GM19351 (cell line): Measurements from ENCODE around the gene MRGPRG.

Experiments
- ATAC-seq: cut with Tn5 transposase; IDR thresholded peaks from one replicate; pipeline ENCODE4 v1.9.1; 2021; ENCODE audit warnings: mild to moderate bottlenecking, moderate library complexity; ENCODE audit not compliant: unreplicated experiment

MRGPRG gene

DNA sequence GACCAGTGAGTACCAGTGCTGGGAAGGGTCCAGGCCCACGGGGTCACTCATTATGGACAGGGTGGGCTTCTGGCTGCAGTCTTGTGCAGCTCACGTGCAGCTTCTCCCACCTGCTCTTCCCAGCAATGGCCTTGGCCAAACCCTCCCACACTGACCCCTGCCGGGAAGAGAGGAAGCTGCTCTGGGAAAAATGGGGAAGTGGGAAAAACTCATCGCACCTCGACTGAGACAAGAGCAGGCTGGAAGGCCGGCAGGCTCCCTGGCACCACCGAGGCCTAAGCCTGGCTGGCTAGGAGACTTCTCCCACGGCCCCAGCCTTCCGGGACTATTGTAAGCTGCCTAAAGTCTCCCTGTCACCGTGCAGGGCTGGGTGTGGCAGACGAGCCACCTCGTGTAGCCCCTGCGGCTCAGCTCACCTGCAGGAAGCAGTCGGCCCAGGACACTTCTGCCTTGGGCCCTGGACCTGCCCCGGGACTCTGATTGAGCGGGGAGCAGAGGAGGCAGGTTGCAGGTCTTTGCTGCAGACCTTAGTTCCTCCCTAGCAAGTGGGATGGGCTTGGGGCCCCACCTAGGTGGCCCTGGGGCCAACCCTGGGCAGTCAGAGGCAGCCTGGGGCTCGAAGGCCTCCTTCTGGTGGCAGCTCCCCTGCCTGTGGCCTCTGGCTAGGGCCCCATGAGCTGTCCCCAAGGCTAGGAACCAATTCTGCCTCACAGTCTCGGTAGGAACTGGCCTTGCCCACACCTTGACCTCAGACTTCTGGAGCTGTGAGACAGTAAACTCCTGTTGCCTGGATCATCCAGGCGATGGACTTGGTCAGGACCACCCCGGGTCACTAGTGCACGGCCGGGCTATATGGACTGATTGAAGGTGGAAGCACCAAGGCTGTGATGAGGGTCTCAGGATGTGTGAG, 23.1 kb downstream of the MRGPRG start:
- ATAC-seq = no peak

DNA sequence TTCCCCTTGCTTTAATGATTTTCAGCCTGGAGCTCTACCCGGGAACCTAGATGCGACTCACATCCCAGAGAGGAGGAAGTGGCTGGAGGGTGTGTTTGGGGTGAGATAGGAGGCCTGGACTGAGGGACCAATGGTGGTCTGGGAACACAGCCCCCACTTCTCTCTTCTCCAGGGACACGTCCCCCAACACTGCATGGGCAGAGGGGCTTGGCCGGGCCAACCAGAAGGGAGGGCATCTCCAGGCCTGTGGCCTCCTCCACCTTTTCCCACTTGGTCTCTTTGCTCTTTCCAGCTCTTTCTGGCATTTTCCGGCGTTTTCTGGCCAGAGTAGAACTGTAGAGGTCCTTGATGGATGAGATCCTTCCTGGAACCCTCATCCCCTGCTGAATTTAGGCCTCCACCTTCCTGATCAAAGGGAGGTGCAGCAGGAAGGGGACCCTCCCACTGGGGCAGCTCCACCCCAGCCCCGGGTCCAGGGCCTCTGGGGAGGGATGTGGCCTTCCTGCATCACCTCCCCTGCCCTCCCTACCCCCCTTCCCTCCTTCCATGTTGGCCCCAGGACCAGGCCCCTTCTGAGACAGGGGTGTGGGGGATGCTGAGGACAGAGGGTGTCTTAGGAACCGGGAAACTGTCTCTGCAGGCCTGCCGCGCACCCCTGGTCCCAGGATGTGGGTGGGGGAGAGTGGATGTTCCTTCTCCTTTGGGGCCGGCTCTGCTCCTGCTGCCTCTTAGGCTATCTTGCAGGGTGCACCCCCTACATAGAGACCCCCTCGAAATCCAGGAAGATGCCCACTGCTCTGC, 24.4 kb downstream of the MRGPRG start:
- ATAC-seq = no peak

DNA sequence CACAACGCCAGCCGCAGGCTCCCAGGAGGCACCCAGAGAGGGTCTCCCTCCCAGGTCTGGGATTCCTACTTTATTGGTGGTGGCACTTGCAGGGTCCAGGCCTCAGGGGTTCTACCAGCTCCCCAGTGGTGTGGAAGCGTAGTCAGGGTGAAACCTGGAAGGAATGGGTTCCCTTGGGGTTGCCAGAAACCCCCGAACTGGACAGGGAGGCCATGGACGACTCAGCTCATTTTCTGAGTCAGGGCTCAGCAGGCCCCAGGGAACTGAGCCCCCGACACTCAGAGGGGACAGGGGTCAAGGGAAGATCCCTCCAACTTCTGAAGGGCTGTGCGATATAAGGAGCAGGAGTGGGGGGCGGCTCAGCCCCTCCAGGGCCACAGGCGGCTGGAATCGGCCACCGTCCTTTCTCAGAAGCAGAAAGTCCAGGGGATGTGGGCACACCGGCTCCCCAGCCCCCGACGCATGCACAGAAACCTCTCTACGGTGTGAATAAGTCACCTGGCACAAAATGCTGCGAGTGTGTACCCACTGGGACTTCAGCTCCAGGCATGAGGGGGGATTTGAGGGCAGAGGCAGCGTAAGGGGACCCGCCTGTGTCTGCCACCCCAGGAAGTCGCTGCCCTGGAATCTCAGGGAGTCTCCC, 25.1 kb downstream of the MRGPRG start:
- no peak for ATAC-seq

GRCh38 chr11:3192511-3193372, 25.9 kb downstream of the MRGPRG start:
- ATAC-seq = no peak

GRCh38 chr11:3191586-3192324, 26.9 kb downstream of the MRGPRG start:
- ATAC-seq = no peak

- ATAC-seq = no peak
Measured at GRCh38 chr11:3190600-3190999, 28.0 kb downstream of the MRGPRG start.

DNA sequence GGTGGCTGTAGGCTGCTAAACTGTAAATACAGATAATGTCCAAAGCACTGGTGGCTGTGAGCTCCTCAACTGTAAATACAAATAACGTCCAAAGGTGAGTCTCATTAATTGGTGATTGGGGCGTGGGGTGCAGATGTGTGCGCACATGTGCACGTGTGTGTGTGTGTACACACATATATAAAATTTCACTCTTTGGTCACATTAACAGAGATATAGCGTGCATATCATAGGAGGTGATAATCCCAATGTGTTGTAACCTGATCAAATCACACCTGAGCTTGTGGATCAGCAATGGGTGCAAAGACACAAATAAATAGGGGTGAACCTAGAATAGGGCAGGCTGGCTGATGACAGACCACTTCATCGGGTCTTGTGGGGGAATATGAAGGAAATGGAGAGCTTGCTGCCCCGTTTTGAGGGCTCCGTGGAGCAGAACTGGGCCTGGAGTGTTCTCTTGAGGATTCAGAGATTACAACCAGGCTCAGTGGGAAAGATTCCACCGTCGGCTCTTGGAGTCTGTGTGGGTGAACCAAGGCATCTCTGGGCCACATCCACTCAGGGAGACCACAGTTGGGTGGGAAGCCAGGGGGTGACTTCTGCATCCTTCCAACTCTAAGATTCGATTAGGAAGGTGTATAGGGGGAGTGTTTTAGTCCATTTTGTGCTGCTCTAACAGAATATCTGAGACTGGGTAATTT, 28.6 kb downstream of the MRGPRG start:
- ATAC-seq = no peak

GRCh38 chr11:3189196-3189843, 29.3 kb downstream of the MRGPRG start:
- ATAC-seq = no peak

GRCh38 chr11:3188496-3189195, 30.0 kb downstream of the MRGPRG start:
- ATAC-seq = no peak

DNA sequence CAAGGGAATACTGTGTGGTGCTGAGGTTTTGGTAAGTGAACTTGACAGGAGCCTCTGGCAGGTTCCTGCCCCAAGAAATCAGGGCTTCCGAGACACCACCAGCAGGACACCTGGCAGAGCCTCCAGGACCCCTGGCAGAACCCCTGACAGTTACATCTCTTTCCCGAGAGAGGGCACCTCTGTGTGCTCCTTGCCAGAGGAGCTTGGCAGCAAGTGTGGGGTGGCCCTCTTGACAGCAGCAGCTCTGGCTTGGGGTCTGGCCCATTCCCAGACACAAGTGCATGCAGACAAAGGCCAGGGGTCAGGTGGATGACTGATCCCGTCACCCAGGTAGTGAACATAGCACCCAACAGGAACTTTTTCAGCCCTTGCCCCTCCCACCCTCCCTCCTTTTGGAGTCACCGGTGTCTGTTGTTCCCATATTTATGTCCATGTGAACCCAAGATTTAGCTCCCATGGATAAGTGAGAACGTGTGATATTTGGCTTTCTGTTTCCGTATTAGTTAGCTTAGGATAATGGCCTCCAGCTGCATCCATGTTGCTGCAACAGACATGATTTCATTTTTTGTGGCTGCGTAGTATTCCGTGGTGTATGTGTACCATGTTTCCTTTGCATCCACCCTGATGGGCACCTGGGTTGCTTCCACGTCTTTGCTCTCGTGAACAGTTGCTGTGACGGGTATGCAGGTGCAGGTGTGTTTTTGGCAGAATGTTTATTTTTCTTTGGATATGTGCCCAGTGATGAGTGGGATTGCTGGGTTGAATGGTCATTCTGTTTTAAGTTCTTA, 32.3 kb downstream of the MRGPRG start:
- ATAC-seq = no peak

DNA sequence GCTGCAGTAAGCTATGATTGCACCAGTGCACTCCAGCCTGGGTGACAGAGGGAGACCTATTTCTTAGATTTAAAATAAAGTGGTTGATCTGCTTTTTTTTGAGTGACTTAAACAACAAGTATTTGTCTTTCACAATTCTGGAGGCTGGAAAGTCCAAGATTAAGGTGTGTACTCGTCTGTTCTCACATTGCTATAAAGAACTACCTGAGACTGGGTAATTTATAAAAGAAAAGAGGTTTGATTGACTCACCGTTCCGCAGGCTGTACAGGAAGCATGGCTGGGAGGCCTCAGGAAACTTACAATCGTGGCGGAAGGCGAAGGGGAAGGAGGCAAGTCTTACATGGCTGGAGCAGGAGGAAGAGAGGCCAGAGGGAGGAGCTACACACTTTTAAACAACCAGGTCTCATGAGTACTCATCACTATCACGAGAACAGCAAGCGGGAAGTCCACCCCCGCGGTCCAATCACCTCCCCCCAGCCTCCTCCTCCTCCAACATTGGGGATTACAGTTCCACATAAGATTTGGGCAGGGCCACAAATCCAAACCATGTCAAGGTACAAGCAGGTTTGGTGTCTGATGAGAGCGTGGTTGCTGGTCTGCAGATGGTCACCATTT, 33.8 kb downstream of the MRGPRG start:
- no peak for ATAC-seq

DNA sequence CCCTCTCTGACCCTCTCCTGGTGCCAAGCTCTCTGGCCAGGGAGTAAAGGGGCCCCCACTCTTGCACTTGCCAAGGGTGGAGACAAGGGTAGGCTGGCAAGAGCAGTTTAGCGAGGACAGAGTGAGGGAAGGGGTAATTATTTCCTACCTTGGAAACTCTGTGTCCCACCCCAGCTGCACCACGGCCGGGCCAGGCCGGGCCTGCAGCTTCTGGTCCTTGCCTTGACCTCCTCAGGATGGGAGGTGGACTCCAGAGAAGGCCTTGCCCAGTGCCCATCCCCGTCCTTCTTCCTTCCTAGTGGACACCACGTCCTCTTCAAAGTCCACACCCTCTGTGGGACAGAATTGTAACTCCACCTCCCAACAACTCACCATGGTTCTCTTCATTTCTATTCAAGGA, 35.1 kb downstream of the MRGPRG start:
- no peak for ATAC-seq

DNA sequence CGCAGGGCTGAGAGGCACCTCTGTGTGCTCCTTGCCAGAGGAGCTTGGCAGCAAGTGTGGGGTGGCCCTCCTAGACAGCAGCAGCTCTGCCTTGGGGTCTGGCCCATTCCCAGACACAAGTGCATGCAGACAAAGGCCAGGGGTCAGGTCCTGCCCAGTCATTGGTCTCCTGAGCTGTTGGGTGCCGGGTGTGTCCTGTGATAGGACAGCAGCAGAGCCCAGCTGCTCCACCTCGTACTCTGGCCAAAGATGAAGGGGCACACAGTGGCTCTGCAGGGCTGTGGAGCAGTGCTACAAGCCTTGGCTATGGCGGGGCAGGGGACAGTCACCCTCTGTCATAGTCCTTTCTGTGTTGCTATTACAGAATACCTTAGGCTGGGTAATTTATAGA, 36.2 kb downstream of the MRGPRG start:
- no peak for ATAC-seq

DNA sequence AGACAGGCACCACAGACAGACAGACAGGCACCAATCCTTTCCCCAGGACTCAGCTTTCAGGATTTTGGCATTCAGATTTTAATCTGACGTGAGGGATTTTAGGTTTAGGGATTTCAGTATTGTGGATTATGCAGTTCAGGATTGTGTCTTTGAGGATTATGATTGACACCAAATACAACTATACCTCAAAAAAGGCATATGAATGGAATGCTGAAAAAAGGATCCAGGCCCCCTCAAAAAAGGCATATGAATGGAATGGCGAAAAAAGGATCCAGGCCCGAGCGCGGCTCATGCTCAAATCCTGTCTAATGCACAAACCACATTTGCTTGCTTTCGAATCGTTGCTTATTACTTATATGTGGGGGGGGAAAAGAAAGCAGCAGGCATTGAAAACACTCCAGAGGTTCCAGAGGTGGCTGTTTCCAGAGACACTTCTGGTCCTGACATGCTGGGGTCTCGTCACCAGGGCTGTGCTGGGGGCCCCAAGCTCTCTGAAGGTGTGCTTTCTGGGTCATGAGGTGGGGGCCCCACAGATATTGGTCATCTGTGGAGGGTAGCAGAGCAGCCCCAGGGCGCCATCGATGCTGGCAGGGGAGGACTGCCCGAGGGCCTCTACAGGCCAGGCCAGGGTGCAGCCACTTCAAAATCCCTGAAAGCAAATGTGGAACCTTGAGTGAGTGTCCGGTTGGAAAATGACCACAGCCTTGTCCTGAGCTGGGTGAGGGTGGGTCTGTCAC, 36.7 kb downstream of the MRGPRG start:
- ATAC-seq = no peak

DNA sequence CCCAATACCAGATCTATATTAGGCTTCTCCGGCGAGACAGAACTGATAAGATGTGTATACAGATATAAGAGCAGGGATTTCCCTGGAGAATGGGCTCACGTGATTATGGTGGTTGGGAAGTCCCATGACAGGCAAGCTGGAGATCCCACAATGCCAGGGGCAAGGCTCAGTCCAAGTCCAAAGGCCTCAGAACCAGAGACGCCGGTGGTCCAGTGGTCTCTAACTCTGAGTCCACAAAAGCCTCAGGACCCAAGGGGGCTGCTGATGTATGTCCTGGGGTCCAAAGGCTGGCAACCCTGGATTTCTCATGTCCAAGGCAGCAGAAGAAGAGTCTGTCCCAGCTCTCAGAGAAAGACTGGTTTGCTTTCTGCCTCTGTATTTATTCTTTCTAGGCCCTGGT, 37.7 kb downstream of the MRGPRG start:
- no peak for ATAC-seq

- ATAC-seq = no peak
Measured at GRCh38 chr11:3178349-3178748, 40.3 kb downstream of the MRGPRG start.
